ENCODE data around the gene GSDME. TPM values are rescaled to one million over a fixed set of nuclear protein-coding genes. Genes with fewer than 3 reads are reported as not detected.

The GSDME gene
- total and polyA plus RNA-seq, 2 of the 4 experiments (the other 2 are of a cell fraction), result 75.2 to 78.7 TPM

DNA sequence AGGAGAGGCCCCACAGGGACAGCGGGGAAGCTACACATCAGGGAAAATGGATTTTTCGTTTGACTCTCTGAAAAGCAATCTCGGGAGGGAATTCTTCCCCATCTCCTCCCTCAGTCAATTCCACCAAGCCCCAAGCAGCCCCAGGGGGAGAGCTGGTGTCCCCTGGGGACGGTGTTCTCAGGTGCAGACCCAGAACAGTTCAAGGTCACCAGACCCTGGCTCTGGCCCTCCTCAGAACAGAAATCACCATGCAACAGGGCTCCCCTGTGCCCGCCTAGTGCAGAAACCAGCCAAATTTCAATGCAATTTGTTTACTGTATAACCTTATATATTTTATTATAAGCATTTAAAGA lies 34.1 kb downstream of the GSDME start:
- Histone ChIP-seq H3K23ac (ENCODE audit: low read depth, low read length) (no peak overlapping the region), H2BK20ac (ENCODE audit: low read depth, low read length) (no peak overlapping the region), H2AFZ (replicated peaks; ENCODE audit: low read length, poor library complexity) (no peak overlapping the region), H3K4me3 (ENCODE audit: insufficient read depth, low read depth, low read length) (no peak overlapping the region), H4K8ac (ENCODE audit: low read depth in 2 of 2, low read length in 2 of 2) (no peak overlapping the region), H2AK9ac (replicated peaks; ENCODE audit: low read depth, low read length, poor library complexity) (no peak overlapping the region), H3K9me3 (ENCODE audit: control insufficient read depth, insufficient read depth, low read length) (no peaks in the 10 kb centered on the region), H3K9ac (ENCODE audit: low read depth, low read length) (no peak overlapping the region), H3K14ac (replicated peaks; ENCODE audit: low read depth, low read length) (no peak overlapping the region), H4K91ac (ENCODE audit: insufficient read depth, low read depth, low read length) (no peak overlapping the region), H4K20me1 (ENCODE audit: insufficient read depth, low read length) (no peaks in the 10 kb centered on the region), H2BK15ac (ENCODE audit: low read depth, low read length) (no peak overlapping the region), H3K18ac (ENCODE audit: low read depth, low read length) (no peak overlapping the region), H3K9me1 (ENCODE audit: insufficient read depth, low read length) (peaks cover 11% of the 10 kb centered on the region; the same call in 1 of the 2 replicates), H2BK120ac (ENCODE audit: low read depth, low read length) (no peak overlapping the region), H3K27me3 (ENCODE audit: control insufficient read depth, insufficient read depth, low read length) (no peaks in the 10 kb centered on the region), H3K36me3 (ENCODE audit: control insufficient read depth, insufficient read depth, low read length) (peaks cover 6% of the 10 kb centered on the region), H2AK5ac (ENCODE audit: low read depth, low read length) (no peak overlapping the region), H3K4me1 (ENCODE audit: control insufficient read depth, insufficient read depth, low read length) (peaks cover 2% of the 10 kb centered on the region; the same call in 1 of the 2 replicates), H2BK5ac (ENCODE audit: low read depth, low read length, poor library complexity, severe bottlenecking) (no peak overlapping the region), H3K27ac (ENCODE audit: insufficient read depth, low read length) (no peak overlapping the region), H3K56ac (ENCODE audit: extremely low read depth, insufficient read depth, low read length) (no peak overlapping the region), H3K4ac (ENCODE audit: low read depth, low read length) (no peak overlapping the region), H3K79me1 (ENCODE audit: low read depth in 1 of 2, low read length in 2 of 2) (peaks cover 23 to 53% of the 10 kb centered on the region in 2 experiments), H3K4me2 (ENCODE audit: low read depth, low read length) (no peak overlapping the region), H4K5ac (ENCODE audit: low read depth, low read length) (no peak overlapping the region)
- no peak for TF ChIP-seq SMC3 (IDR thresholded peaks at IDR 0.05; ENCODE audit: low read depth, low read length)
- TF ChIP-seq MXI1 (IDR thresholded peaks at IDR 0.05; ENCODE audit: borderline replicate concordance, low read depth, low read length), result no peak
- no peak for TF ChIP-seq MAFK (IDR thresholded peaks at IDR 0.05; ENCODE audit: low read depth, low read length)
- TF ChIP-seq FOS (IDR thresholded peaks at IDR 0.05; ENCODE audit: low read depth, low read length), result no peak
- TF ChIP-seq, protein P1, sequence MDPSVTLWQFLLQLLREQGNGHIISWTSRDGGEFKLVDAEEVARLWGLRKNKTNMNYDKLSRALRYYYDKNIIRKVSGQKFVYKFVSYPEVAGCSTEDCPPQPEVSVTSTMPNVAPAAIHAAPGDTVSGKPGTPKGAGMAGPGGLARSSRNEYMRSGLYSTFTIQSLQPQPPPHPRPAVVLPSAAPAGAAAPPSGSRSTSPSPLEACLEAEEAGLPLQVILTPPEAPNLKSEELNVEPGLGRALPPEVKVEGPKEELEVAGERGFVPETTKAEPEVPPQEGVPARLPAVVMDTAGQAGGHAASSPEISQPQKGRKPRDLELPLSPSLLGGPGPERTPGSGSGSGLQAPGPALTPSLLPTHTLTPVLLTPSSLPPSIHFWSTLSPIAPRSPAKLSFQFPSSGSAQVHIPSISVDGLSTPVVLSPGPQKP (IDR thresholded peaks at IDR 0.05; ENCODE audit: borderline replicate concordance, low read depth, low read length), result no peak
- TF ChIP-seq RAD21 (IDR thresholded peaks at IDR 0.05; ENCODE audit: low read length), result no peak
- POLR2A ChIA-PET (ENCODE audit: unreplicated experiment), result no interaction called here
- no TSS peak for BruUV-seq (replicated peaks)
- CTCF ChIA-PET, result no interaction called here
- no CpG with 5 or more reads among the region's 5 CpGs for WGBS, 2 experiments (ENCODE audit: extremely low coverage in 2 of 2, insufficient read length in 1 of 2)
- ATAC-seq (ENCODE audit: low read depth), result no peak
- dilution Hi-C loops (cut with HindIII; ENCODE audit: low sequenced_read_pairs, unreplicated experiment), result no loop called here
- intact Hi-C loops (cut with micrococcal nuclease), result no loop called here
- no peak for DNase-seq
- in situ Hi-C loops (cut with MboI; ENCODE audit: low sequenced_read_pairs), result no loop called here
